GM21737 (cell line): Measurements from ENCODE around the gene SEPTIN3.

Experiments used
- ATAC-seq: cut with Tn5 transposase; IDR thresholded peaks from one replicate; pipeline ENCODE4 v1.9.1; 2021; ENCODE audit warnings: mild to moderate bottlenecking, moderate library complexity; ENCODE audit not compliant: unreplicated experiment

SEPTIN3 gene

DNA sequence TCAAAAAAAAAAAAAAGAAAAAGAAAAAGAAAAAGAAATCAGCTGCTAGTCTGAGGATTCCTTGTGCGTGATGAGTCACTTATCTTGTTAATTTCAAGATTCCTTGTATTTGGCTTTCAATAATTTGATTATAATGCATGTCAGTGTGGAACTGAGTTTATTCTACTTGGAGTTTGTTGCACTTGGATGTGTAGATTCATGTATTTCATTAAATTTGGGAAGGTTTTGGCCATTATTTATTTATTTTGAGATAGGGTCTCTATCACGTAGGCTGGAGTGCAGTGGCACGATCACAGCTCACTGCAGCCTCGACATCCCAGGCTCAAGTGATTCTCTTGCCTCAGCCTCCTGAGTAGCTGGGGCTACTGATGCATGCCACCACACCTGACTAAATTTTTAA lies 44.1 kb downstream of the SEPTIN3 start:
- no peak for ATAC-seq

DNA sequence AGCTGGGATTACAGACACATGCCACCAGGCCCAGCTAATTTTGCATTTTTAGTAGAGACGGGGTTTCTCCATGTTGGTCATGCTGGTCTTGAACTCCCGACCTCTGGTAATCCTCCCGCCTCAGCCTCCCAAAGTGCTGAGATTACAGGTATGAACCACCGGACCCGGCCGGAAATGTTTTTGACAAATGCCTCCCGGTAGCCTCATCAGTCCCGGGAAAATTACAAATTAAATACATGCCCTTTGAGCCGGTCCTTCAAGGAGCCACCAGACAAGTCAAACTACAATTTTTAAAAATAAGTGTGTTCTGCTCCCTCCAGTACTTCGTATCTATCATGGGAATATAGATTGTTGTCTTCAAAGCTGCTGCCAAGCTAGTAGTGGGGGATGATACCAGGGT lies 46.9 kb downstream of the SEPTIN3 start:
- no peak for ATAC-seq

DNA sequence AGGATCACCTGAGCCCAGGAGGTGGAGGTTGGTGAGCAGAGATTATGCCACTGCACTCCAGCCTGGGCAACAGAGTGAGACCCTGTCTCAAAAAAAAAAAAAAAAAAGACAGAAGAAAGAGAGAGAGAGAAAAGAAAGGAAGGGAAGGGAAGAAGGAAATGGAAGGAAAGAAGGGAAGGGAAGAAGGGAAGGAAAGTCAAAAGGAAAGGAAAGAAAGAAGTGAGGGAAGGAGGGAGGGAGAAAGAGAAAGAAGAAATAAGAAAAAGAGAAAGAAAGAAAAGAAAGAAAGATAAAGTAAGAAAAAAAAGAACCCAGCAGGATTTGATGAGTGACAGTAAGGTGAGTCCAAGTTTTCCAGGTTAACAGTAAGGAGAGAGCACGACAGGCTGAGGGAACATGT lies 49.0 kb downstream of the SEPTIN3 start:
- no peak for ATAC-seq
